ENCODE data around the gene TMEM117.
"Not testable (repeated sequence)": the region's sequence is repeated elsewhere in the genome, so short reads cannot be mapped to it uniquely, and the experiment has no call there.

TMEM117 gene

GRCh38 chr12:43992856-43993255 is 157.0 kb downstream of the TMEM117 start:
- in situ Hi-C loops (cut with HindIII; ENCODE audit: low pct_unique_long_range_greater_than_20kb, low sequenced_read_pairs): no loop called here
- no peak for DNase-seq (ENCODE audit: low read depth in 1 of 2, low spot score in 1 of 2)
- TF ChIP-seq JUND (IDR thresholded peaks at IDR 0.05; ENCODE audit: low read depth): no peak

- peak; percentile 16 to 81 for DNase-seq (ENCODE audit: low read depth in 1 of 2, low spot score in 1 of 2)
- in situ Hi-C loops (cut with HindIII; ENCODE audit: low pct_unique_long_range_greater_than_20kb, low sequenced_read_pairs): no loop called here
- no peak for TF ChIP-seq JUND (IDR thresholded peaks at IDR 0.05; ENCODE audit: low read depth)
Measured at GRCh38 chr12:44000309-44000952, 164.6 kb downstream of the TMEM117 start.

GRCh38 chr12:44002607-44003006 is 166.7 kb downstream of the TMEM117 start:
- in situ Hi-C loops (cut with HindIII; ENCODE audit: low pct_unique_long_range_greater_than_20kb, low sequenced_read_pairs): no loop called here
- no peak for DNase-seq (ENCODE audit: low read depth in 1 of 2, low spot score in 1 of 2)
- no peak for TF ChIP-seq JUND (IDR thresholded peaks at IDR 0.05; ENCODE audit: low read depth)

GRCh38 chr12:44003721-44004120 is 167.8 kb downstream of the TMEM117 start:
- no peak for TF ChIP-seq JUND (IDR thresholded peaks at IDR 0.05; ENCODE audit: low read depth)
- DNase-seq (ENCODE audit: low read depth in 1 of 2, low spot score in 1 of 2): no peak
- in situ Hi-C loops (cut with HindIII; ENCODE audit: low pct_unique_long_range_greater_than_20kb, low sequenced_read_pairs): no loop called here

GRCh38 chr12:44015333-44015941 is 179.6 kb downstream of the TMEM117 start:
- peak; percentile 16 to 78 for DNase-seq (ENCODE audit: low read depth in 1 of 2, low spot score in 1 of 2)
- in situ Hi-C loops (cut with HindIII; ENCODE audit: low pct_unique_long_range_greater_than_20kb, low sequenced_read_pairs): no loop called here
- TF ChIP-seq JUND (IDR thresholded peaks at IDR 0.05; ENCODE audit: low read depth): no peak

GRCh38 chr12:44017216-44017615 is 181.3 kb downstream of the TMEM117 start:
- no peak for TF ChIP-seq JUND (IDR thresholded peaks at IDR 0.05; ENCODE audit: low read depth)
- DNase-seq (ENCODE audit: low read depth in 1 of 2, low spot score in 1 of 2): no peak
- in situ Hi-C loops (cut with HindIII; ENCODE audit: low pct_unique_long_range_greater_than_20kb, low sequenced_read_pairs): no loop called here

GRCh38 chr12:44019118-44019517 is 183.2 kb downstream of the TMEM117 start:
- in situ Hi-C loops (cut with HindIII; ENCODE audit: low pct_unique_long_range_greater_than_20kb, low sequenced_read_pairs): no loop called here
- DNase-seq (ENCODE audit: low read depth in 1 of 2, low spot score in 1 of 2): no peak
- TF ChIP-seq JUND (IDR thresholded peaks at IDR 0.05; ENCODE audit: low read depth): no peak

- in situ Hi-C loops (cut with HindIII; ENCODE audit: low pct_unique_long_range_greater_than_20kb, low sequenced_read_pairs): no loop called here
- DNase-seq (ENCODE audit: low read depth in 1 of 2, low spot score in 1 of 2): no peak
- no peak for TF ChIP-seq JUND (IDR thresholded peaks at IDR 0.05; ENCODE audit: low read depth)
Measured at GRCh38 chr12:44020555-44020954, 184.7 kb downstream of the TMEM117 start.

- no peak for DNase-seq (ENCODE audit: low read depth in 1 of 2, low spot score in 1 of 2)
- in situ Hi-C loops (cut with HindIII; ENCODE audit: low pct_unique_long_range_greater_than_20kb, low sequenced_read_pairs): no loop called here
- TF ChIP-seq JUND (IDR thresholded peaks at IDR 0.05; ENCODE audit: low read depth): no peak
Measured at GRCh38 chr12:44021471-44021971, 185.6 kb downstream of the TMEM117 start.

GRCh38 chr12:44025499-44025898 is 189.6 kb downstream of the TMEM117 start:
- no peak for DNase-seq (ENCODE audit: low read depth in 1 of 2, low spot score in 1 of 2)
- no peak for TF ChIP-seq JUND (IDR thresholded peaks at IDR 0.05; ENCODE audit: low read depth)
- in situ Hi-C loops (cut with HindIII; ENCODE audit: low pct_unique_long_range_greater_than_20kb, low sequenced_read_pairs): no loop called here

- in situ Hi-C loops (cut with HindIII; ENCODE audit: low pct_unique_long_range_greater_than_20kb, low sequenced_read_pairs): no loop called here
- DNase-seq (ENCODE audit: low read depth in 1 of 2, low spot score in 1 of 2): no peak
- no peak for TF ChIP-seq JUND (IDR thresholded peaks at IDR 0.05; ENCODE audit: low read depth)
Measured at GRCh38 chr12:44026046-44026445, 190.2 kb downstream of the TMEM117 start.

GRCh38 chr12:44026926-44027325 is 191.0 kb downstream of the TMEM117 start:
- DNase-seq (ENCODE audit: low read depth in 1 of 2, low spot score in 1 of 2); in situ Hi-C loops (cut with HindIII; ENCODE audit: low pct_unique_long_range_greater_than_20kb, low sequenced_read_pairs): not testable (repeated sequence)

- TF ChIP-seq JUND (IDR thresholded peaks at IDR 0.05; ENCODE audit: low read depth): no peak
- no peak for DNase-seq (ENCODE audit: low read depth in 1 of 2, low spot score in 1 of 2)
- in situ Hi-C loops (cut with HindIII; ENCODE audit: low pct_unique_long_range_greater_than_20kb, low sequenced_read_pairs): no loop called here
Measured at GRCh38 chr12:44029194-44029593, 193.3 kb downstream of the TMEM117 start.

All from T47D (cell line).